Lower leg skin (tissue), 3 donors: ENCODE measurements around the gene OR2T10.

Source experiments
- POLR2A ChIP-seq, 2 donors: fragments of 450-650 bp; IDR thresholded peaks; one replicate each; pipeline ENCODE4 v1.6.1; 2016 to 2017; ENCODE audit warnings: antibody characterized with exemption in 2 of 2, mild to moderate bottlenecking in 1 of 2, moderate library complexity in 1 of 2
- TF ChIP-seq, protein P1 (sequence below), 3 donors: fragments of 450-650 bp; IDR thresholded peaks; one replicate each; pipeline ENCODE4 v1.5.1; 2016; ENCODE audit warnings: antibody characterized with exemption in 3 of 3, mild to moderate bottlenecking in 3 of 3, moderate library complexity in 2 of 3

- TF ChIP-seq, protein P1, sequence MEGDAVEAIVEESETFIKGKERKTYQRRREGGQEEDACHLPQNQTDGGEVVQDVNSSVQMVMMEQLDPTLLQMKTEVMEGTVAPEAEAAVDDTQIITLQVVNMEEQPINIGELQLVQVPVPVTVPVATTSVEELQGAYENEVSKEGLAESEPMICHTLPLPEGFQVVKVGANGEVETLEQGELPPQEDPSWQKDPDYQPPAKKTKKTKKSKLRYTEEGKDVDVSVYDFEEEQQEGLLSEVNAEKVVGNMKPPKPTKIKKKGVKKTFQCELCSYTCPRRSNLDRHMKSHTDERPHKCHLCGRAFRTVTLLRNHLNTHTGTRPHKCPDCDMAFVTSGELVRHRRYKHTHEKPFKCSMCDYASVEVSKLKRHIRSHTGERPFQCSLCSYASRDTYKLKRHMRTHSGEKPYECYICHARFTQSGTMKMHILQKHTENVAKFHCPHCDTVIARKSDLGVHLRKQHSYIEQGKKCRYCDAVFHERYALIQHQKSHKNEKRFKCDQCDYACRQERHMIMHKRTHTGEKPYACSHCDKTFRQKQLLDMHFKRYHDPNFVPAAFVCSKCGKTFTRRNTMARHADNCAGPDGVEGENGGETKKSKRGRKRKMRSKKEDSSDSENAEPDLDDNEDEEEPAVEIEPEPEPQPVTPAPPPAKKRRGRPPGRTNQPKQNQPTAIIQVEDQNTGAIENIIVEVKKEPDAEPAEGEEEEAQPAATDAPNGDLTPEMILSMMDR (IDR thresholded peaks at IDR 0.05), result no peak
- TF ChIP-seq POLR2A (IDR thresholded peaks at IDR 0.05), result no peak
Observed at GRCh38 chr1:248610301-248610700, 12.8 kb upstream of the OR2T10 start.
